Activated T-cell treated with anti-CD3 and anti-CD28 coated beads, Interleukin-2, amount 50 U/mL, for 72 hours (primary cell): Measurements from ENCODE around the gene PCLO. TPM values are rescaled to one million over a fixed set of nuclear protein-coding genes. Genes with fewer than 3 reads are reported as not detected.
"Not testable (repeated sequence)": the region's sequence is repeated elsewhere in the genome, so short reads cannot be mapped to it uniquely, and the experiment has no call there.

ENCODE experiments used
- ATAC-seq, 2 donors: fragments of 150-1000 bp; cut with Tn5 transposase; replicated peaks in 1 of 2; 2 replicates each; pipeline ENCODE4 v1.10.0; 2021; ENCODE audit warnings: moderate library complexity in 2 of 2, mild to moderate bottlenecking in 1 of 2
- DNase-seq, 2 donors: peaks; one replicate each; pipeline ENCODE4 v3.0.0; 2021 to 2022; ENCODE audit warnings: mixed read lengths in 1 of 2
- H3K27ac Mint-ChIP-seq: one replicate; pipeline ENCODE4 v1.8.0; 2022; ENCODE audit warnings: mild to moderate bottlenecking, moderate library complexity, mixed read lengths
- H3K27me3 Mint-ChIP-seq: one replicate; pipeline ENCODE4 v1.8.0; 2022; ENCODE audit warnings: low read depth, mixed read lengths
- H3K36me3 Mint-ChIP-seq, 2 donors: one replicate each; pipeline ENCODE4 v1.8.0; 2022; ENCODE audit warnings: mixed read lengths in 2 of 2, mild to moderate bottlenecking in 1 of 2; ENCODE audit not compliant: insufficient read depth in 2 of 2
- H3K4me1 Mint-ChIP-seq: one replicate; pipeline ENCODE4 v1.8.0; 2022; ENCODE audit warnings: low read depth, mixed read lengths
- H3K4me3 Mint-ChIP-seq, 2 donors: one replicate each; pipeline ENCODE4 v1.8.0; 2022; ENCODE audit warnings: mild to moderate bottlenecking in 2 of 2, mixed read lengths in 2 of 2, moderate library complexity in 2 of 2
- H3K9me3 Mint-ChIP-seq, 2 donors: one replicate each; pipeline ENCODE4 v1.8.0; 2022; ENCODE audit warnings: mixed read lengths in 2 of 2
- total RNA-seq, 2 donors: library from RNA; stranded (reverse); gene quantifications; one replicate each; pipeline ENCODE4 v1.2.3, GENCODE V29; 2022

The PCLO gene
- total RNA-seq, 2 donors from 2014 or later: 0.02 to 0.22 TPM

- Mint-ChIP-seq H3K4me3 (no peak overlapping the region), H3K36me3 (no peaks in the 10 kb centered on the region), H3K9me3 (peaks cover 6% of the 10 kb centered on the region in 2 donors), H3K27me3 (no peaks in the 10 kb centered on the region), H3K4me1 (no peaks in the 10 kb centered on the region), H3K27ac (no peak overlapping the region)
- ATAC-seq: no peak
- no peak for DNase-seq
Observed at GRCh38 chr7:82961240-82961639, 201.4 kb downstream of the PCLO start.

DNA sequence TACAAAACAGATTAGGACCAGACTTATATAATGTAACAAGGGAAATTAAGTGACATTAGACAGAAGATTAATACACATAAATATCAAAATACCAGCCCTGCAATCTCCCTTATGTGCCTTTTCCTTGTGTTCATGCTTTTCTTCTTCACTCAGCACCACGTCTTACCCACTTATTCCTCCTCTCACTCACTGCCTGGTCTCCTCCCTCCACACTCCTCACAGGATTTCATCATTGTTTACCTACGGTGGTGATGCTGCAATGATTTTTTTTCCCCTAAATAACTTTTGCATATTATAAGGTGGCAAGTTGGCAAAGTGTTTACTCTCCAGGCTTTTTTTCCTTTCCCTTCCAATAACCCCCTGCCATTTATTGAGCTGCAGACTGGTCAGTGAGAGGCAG lies 203.2 kb downstream of the PCLO start:
- no peak for DNase-seq
- no peak for ATAC-seq
- Mint-ChIP-seq H3K4me1 (no peaks in the 10 kb centered on the region), H3K9me3 (peaks cover 2 to 4% of the 10 kb centered on the region in 2 donors), H3K36me3 (no peaks in the 10 kb centered on the region), H3K27ac (no peak overlapping the region), H3K27me3 (no peaks in the 10 kb centered on the region), H3K4me3 (no peak overlapping the region)

DNA sequence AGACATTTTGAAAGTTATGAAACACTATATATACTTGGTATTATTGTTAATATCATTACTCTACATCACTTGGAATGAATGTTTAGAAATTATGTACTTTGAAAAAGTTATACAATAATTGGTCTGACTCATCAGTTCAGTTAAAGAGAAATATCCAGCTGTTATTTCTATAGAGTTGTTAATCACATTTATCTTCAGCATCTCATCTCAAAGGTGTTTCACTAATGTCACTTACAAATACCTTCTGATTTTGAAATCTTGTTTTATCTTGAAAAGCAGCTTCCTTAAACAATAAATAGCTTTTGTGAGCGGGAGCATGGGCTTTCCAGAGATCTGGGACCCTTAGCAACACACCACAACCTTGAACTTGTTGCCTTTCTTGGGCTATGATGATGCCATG lies 205.2 kb downstream of the PCLO start:
- no peak overlapping the region for H3K4me3 Mint-ChIP-seq
- H3K4me1 Mint-ChIP-seq: no peaks in the 10 kb centered on the region
- H3K27ac Mint-ChIP-seq: no peak overlapping the region
- no peak for ATAC-seq
- no peaks in the 10 kb centered on the region for H3K36me3 Mint-ChIP-seq
- no peaks in the 10 kb centered on the region for H3K27me3 Mint-ChIP-seq
- H3K9me3 Mint-ChIP-seq: peaks cover 0 to 5% of the 10 kb centered on the region in 2 donors
- no peak for DNase-seq

DNA sequence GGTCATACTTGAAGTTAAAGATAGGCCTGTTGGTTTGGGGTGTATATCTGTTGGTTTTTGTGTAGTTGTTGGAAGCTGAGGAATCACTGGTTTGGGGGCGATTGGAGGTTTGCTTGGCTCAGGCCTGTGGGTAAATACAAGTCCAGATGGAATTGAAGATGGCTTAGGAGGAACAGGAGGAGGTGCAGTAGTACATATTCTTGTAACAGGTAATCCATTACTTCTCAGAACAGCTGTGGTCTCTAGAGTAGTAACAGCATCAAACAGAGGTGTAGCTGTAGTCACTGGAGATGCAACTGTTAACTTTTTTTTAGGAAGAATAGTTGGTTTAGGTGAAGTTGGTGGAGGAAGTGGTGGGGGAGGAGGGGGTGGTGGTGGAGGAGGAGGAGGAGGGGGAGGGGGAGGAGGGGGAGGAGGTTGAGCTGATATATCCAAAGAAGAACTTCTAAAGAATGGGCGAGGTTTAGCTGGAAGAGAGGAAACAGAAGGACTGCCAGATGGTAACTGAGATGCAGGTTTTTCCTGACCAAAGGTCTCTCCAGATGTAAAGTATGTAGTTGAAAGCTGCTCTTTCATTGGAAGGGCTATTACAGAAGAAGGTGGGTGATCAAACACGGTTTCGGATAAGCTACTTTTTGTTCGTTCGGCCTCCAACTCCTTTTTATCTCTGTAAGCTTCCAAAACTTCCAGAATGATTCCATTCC lies 209.2 kb downstream of the PCLO start:
- Mint-ChIP-seq H3K36me3 (peaks cover 0 to 3% of the 10 kb centered on the region in 2 donors), H3K9me3 (peaks cover 10 to 16% of the 10 kb centered on the region in 2 donors), H3K27me3 (no peaks in the 10 kb centered on the region), H3K4me1 (no peaks in the 10 kb centered on the region), H3K4me3 (no peak overlapping the region), H3K27ac (no peak overlapping the region)
- DNase-seq: no peak
- no peak for ATAC-seq

DNA sequence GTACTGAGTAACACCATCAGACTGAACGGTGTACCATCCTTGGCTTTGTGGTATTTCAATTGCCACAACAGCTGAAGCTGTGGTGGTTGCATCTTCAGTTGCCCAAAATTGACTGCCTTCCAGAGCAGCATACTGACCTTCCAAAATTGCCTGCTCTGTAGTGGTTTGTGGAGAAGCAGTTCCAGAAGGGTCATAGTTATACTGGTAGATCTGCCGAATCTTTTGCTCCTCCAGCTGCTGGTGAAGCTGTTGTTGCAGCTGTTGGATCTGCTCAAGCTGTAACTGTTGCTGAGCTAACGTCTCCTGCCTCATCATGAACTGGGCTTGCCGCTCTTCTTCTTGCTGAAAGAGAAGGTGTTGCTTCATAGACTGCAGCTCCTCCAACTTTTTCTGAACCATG lies 212.2 kb downstream of the PCLO start:
- DNase-seq (no peak), ATAC-seq (no peak)
- H3K4me1 Mint-ChIP-seq: no peaks in the 10 kb centered on the region
- H3K27ac Mint-ChIP-seq: no peak overlapping the region
- peaks cover 12 to 15% of the 10 kb centered on the region in 2 donors for H3K9me3 Mint-ChIP-seq
- no peaks in the 10 kb centered on the region for H3K27me3 Mint-ChIP-seq
- H3K36me3 Mint-ChIP-seq: peaks cover 0 to 3% of the 10 kb centered on the region in 2 donors
- no peak overlapping the region for H3K4me3 Mint-ChIP-seq

GRCh38 chr7:82945480-82945879 lies 217.2 kb downstream of the PCLO start:
- Mint-ChIP-seq H3K4me3 (no peak overlapping the region), H3K27ac (no peak overlapping the region), H3K9me3 (peaks cover 10 to 11% of the 10 kb centered on the region in 2 donors), H3K4me1 (no peaks in the 10 kb centered on the region), H3K36me3 (peaks cover 0 to 1% of the 10 kb centered on the region in 2 donors), H3K27me3 (no peaks in the 10 kb centered on the region)
- DNase-seq: no peak
- no peak for ATAC-seq

DNA sequence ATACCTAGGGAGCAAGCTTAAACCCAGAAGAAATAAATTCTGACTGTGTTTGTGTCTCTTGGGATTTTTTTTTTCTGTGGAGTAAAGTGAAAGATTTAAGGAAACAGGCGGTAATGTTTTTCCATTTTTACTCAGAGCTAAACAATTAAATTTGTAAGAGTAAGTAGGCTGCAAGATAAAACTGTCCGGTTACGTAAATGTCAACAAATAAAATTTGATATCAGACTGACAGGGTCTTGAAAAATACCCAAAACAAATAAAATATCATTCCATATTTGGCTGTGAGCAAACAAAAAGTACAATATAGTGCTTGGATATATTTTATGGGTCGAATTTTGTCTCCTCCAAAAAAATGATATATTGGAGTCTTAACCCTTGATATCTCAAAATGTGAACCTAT lies 217.6 kb downstream of the PCLO start:
- H3K36me3 Mint-ChIP-seq: peaks cover 0 to 1% of the 10 kb centered on the region in 2 donors
- H3K27me3 Mint-ChIP-seq: no peaks in the 10 kb centered on the region
- ATAC-seq (no peak), DNase-seq (no peak)
- no peak overlapping the region for H3K4me3 Mint-ChIP-seq
- H3K27ac Mint-ChIP-seq: no peak overlapping the region
- H3K9me3 Mint-ChIP-seq: peaks cover 8 to 10% of the 10 kb centered on the region in 2 donors
- no peaks in the 10 kb centered on the region for H3K4me1 Mint-ChIP-seq

DNA sequence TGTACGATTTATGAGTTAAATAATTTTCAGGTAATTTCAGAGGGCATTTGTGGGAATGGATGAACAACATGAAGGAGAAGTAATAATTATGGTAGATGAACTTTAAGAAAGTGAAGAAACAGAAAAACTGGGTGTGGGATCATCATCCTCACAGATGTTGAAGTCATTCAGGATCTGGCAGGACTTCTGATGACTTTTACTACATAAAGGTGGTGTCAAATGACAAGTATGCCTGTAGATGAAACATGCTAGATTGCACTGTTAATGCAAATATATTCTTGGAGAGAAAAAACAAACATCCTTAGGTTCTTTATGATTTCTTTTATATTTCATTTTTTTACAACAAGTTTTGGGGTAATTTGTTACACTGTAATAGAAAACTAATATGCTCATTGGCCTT lies 230.2 kb downstream of the PCLO start:
- DNase-seq (no peak), ATAC-seq (no peak)
- H3K9me3 Mint-ChIP-seq: no peaks in the 10 kb centered on the region
- no peak overlapping the region for H3K4me3 Mint-ChIP-seq
- no peaks in the 10 kb centered on the region for H3K4me1 Mint-ChIP-seq
- H3K36me3 Mint-ChIP-seq: no peaks in the 10 kb centered on the region
- H3K27me3 Mint-ChIP-seq: no peaks in the 10 kb centered on the region
- no peak overlapping the region for H3K27ac Mint-ChIP-seq

DNA sequence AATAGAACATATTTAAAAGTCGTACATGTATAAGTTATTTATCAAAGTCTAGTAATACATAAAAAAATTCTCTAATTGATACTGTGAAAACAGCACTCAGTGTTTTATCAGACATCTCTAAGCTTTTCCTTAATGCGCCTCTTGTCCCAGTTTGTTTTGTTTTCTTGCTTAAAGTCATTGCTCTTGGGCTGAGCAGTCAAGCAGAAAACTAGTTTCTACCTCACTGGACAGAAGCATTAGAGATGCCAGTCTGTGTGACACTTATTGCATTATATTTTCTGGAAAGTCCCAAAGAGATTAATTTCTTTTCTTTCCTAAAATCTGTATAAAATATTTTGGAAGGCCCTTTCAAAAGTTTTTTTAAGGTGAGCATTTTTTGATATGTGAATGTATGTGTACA lies 236.2 kb downstream of the PCLO start:
- Mint-ChIP-seq H3K36me3 (no peaks in the 10 kb centered on the region), H3K9me3 (peaks cover 1 to 3% of the 10 kb centered on the region in 2 donors), H3K27me3 (no peaks in the 10 kb centered on the region), H3K27ac (no peak overlapping the region), H3K4me3 (no peak overlapping the region), H3K4me1 (no peaks in the 10 kb centered on the region)
- no peak for ATAC-seq
- DNase-seq: no peak

DNA sequence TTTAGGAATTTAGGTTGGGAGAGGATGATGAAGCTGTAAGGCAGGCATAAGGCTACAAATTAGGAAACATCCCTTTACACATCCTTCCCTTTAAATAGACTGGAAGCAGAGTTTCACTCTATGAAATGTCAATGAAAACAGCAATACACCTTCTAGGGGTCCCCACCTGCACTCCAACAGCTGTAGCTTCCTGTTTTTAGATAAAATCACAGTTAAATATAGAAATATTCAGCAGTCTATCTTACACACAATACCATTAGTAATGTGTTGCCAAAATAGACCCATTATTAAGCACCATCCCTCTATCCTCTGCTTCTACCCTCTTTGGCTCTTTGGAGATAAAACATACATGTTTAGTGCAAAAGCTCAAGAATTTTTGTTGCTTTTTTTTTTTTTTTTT lies 237.4 kb downstream of the PCLO start:
- Mint-ChIP-seq H3K4me1 (no peaks in the 10 kb centered on the region), H3K27me3 (no peaks in the 10 kb centered on the region), H3K9me3 (peaks cover 1 to 3% of the 10 kb centered on the region in 2 donors), H3K4me3 (no peak overlapping the region), H3K27ac (no peak overlapping the region), H3K36me3 (no peaks in the 10 kb centered on the region)
- ATAC-seq (no peak), DNase-seq (no peak)

DNA sequence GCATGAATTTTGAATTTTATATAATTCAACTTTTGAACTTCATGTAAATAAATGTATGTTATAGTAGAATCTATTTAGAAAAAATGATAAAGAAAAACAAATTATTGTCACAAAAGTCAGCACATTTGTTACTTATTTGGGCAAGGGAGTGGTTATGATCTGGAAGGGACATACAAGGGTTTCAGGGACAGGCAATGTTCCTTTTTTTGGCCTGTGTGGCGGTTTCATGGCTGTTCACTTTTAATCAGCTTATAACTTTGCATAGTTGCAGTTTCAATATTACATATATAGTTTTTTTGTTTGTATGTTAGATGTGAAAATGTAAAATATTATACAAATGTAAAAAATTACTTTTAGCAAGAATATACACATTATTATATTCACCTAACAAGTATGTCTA lies 256.2 kb downstream of the PCLO start:
- H3K36me3 Mint-ChIP-seq: no peaks in the 10 kb centered on the region
- no peak overlapping the region for H3K4me3 Mint-ChIP-seq
- no peaks in the 10 kb centered on the region for H3K4me1 Mint-ChIP-seq
- peaks cover 2 to 5% of the 10 kb centered on the region in 2 donors for H3K9me3 Mint-ChIP-seq
- ATAC-seq: no peak
- H3K27ac Mint-ChIP-seq: no peak overlapping the region
- H3K27me3 Mint-ChIP-seq: no peaks in the 10 kb centered on the region
- no peak for DNase-seq

GRCh38 chr7:82904871-82905270 lies 257.8 kb downstream of the PCLO start:
- ATAC-seq: no peak
- Mint-ChIP-seq H3K9me3 (peaks cover 0 to 6% of the 10 kb centered on the region in 2 donors), H3K27ac (no peak overlapping the region), H3K36me3 (no peaks in the 10 kb centered on the region), H3K4me1 (no peaks in the 10 kb centered on the region), H3K27me3 (no peaks in the 10 kb centered on the region), H3K4me3 (no peak overlapping the region)
- no peak for DNase-seq

- not testable (repeated sequence) for H3K27ac Mint-ChIP-seq, H3K4me3 Mint-ChIP-seq, H3K27me3 Mint-ChIP-seq, H3K4me1 Mint-ChIP-seq, H3K9me3 Mint-ChIP-seq, H3K36me3 Mint-ChIP-seq, DNase-seq, ATAC-seq
Observed at GRCh38 chr7:82901098-82901497, 261.6 kb downstream of the PCLO start.

DNA sequence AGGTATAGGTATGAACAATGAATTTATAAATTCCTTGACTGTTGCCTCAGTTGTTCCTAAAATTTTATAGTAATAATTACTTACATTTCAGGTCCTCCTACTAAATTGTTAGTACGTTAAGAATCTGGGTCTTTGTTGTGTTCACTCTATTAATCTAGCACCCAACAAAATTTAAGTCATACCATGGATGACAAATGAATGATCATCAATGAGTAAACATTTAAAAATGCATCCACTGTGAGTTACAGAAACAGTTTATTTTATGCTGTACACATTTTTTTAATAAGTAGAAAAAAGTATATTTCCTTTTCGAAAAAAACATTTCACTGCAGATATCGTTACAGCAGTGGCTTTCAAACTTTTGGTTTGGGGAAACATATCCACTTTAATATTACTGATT lies 265.2 kb downstream of the PCLO start:
- DNase-seq: no peak
- no peaks in the 10 kb centered on the region for H3K36me3 Mint-ChIP-seq
- no peak overlapping the region for H3K4me3 Mint-ChIP-seq
- no peak for ATAC-seq
- no peaks in the 10 kb centered on the region for H3K27me3 Mint-ChIP-seq
- H3K27ac Mint-ChIP-seq: no peak overlapping the region
- H3K4me1 Mint-ChIP-seq: no peaks in the 10 kb centered on the region
- peaks cover 2 to 4% of the 10 kb centered on the region in 2 donors for H3K9me3 Mint-ChIP-seq
